Fibroblast of upper back skin (primary cell): ENCODE data around the gene TARS3.

Experiments
- DNase-seq: peaks from one replicate; pipeline ENCODE4 v3.0.0-alpha.2; 2013

The TARS3 gene

GRCh38 chr15:101619615-101619865, 104.7 kb downstream of the TARS3 start:
- DNase-seq: no peak

GRCh38 chr15:101618851-101619614, 105.2 kb downstream of the TARS3 start:
- no peak for DNase-seq

- no peak for DNase-seq
These were observed 106.2 kb downstream of the TARS3 start for GRCh38 chr15:101618076-101618475.

GRCh38 chr15:101617390-101617965, 106.8 kb downstream of the TARS3 start:
- DNase-seq: no peak

- DNase-seq: peak; percentile 85
These were observed 108.1 kb downstream of the TARS3 start for GRCh38 chr15:101615986-101616848.

GRCh38 chr15:101615414-101615985, 108.8 kb downstream of the TARS3 start:
- peak; percentile 44 for DNase-seq

- peak; percentile 24 for DNase-seq
These were observed 109.5 kb downstream of the TARS3 start for GRCh38 chr15:101614761-101615160.

GRCh38 chr15:101614001-101614585, 110.2 kb downstream of the TARS3 start:
- no peak for DNase-seq

GRCh38 chr15:101613130-101614000, 110.9 kb downstream of the TARS3 start:
- DNase-seq: no peak

GRCh38 chr15:101612676-101613075, 111.6 kb downstream of the TARS3 start:
- no peak for DNase-seq

- no peak for DNase-seq
These were observed 112.5 kb downstream of the TARS3 start for GRCh38 chr15:101611580-101612299.

- DNase-seq: no peak
These were observed 113.3 kb downstream of the TARS3 start for GRCh38 chr15:101611007-101611406.

GRCh38 chr15:101610611-101611000, 113.7 kb downstream of the TARS3 start:
- DNase-seq: no peak

- no peak for DNase-seq
These were observed 114.3 kb downstream of the TARS3 start for GRCh38 chr15:101609742-101610610.

- DNase-seq: no peak
These were observed 116.1 kb downstream of the TARS3 start for GRCh38 chr15:101608201-101608600.

GRCh38 chr15:101607108-101607507, 117.2 kb downstream of the TARS3 start:
- no peak for DNase-seq

- DNase-seq: no peak
These were observed 120.0 kb downstream of the TARS3 start for GRCh38 chr15:101604124-101604874.
